SK-N-SH treated with all-trans-retinoic acid at 6 μM for 48 hours (cell line): ENCODE measurements around the gene DDN.

Experiments
- ARNTL ChIP-seq: fragments of 450-650 bp; formaldehyde crosslinking; IDR thresholded peaks from 2 replicates; pipeline ENCODE4 v1.5.0; 2020; ENCODE audit warnings: low read depth, mild to moderate bottlenecking, moderate library complexity, borderline replicate concordance
- BACH2 ChIP-seq: fragments of 250-450 bp; sonication (Bioruptor Pico); IDR thresholded peaks from 2 replicates; pipeline ENCODE4 v1.9.0; 2021; ENCODE audit warnings: mild to moderate bottlenecking, borderline replicate concordance
- ESRRG ChIP-seq: fragments of 250-450 bp; sonication (Bioruptor Pico); IDR thresholded peaks from 2 replicates; pipeline ENCODE4 v1.6.1; 2021; ENCODE audit warnings: mild to moderate bottlenecking
- OSR1 ChIP-seq: fragments of 250-450 bp; sonication (Bioruptor Pico); IDR thresholded peaks from 2 replicates; pipeline ENCODE4 v1.8.0; 2022; ENCODE audit warnings: moderate library complexity, mild to moderate bottlenecking, inconsistent platforms
- PATZ1 ChIP-seq: fragments of 250-450 bp; sonication (Bioruptor Pico); IDR thresholded peaks from 2 replicates; pipeline ENCODE4 v1.8.0; 2020; ENCODE audit warnings: mild to moderate bottlenecking, moderate library complexity, borderline replicate concordance
- SNAI2 ChIP-seq: fragments of 250-450 bp; sonication (Bioruptor Pico); IDR thresholded peaks from 2 replicates; pipeline ENCODE4 v1.5.0; 2020; ENCODE audit warnings: mild to moderate bottlenecking, moderate library complexity
- TCF4 ChIP-seq: fragments of 250-450 bp; sonication (Bioruptor Pico); IDR thresholded peaks from 2 replicates; pipeline ENCODE4 v1.8.0; 2021; ENCODE audit warnings: mild to moderate bottlenecking, moderate library complexity, borderline replicate concordance
- ZFP3 ChIP-seq: fragments of 250-450 bp; sonication (Bioruptor Pico); IDR thresholded peaks from 2 replicates; pipeline ENCODE4 v1.5.0; 2020; ENCODE audit warnings: mild to moderate bottlenecking, moderate library complexity
- ZFP30 ChIP-seq: fragments of 450-650 bp; formaldehyde crosslinking; IDR thresholded peaks from 2 replicates; pipeline ENCODE4 v1.5.0; 2022; ENCODE audit warnings: mild to moderate bottlenecking, moderate library complexity
- ZNF565 ChIP-seq: fragments of 450-650 bp; formaldehyde crosslinking; conservative IDR thresholded peaks from 2 replicates; pipeline ENCODE4 v1.5.0; 2020; ENCODE audit warnings: low read depth, mild to moderate bottlenecking, moderate library complexity
- TF ChIP-seq, protein P1 (sequence below): fragments of 250-450 bp; sonication (Bioruptor Pico); IDR thresholded peaks from 2 replicates; pipeline ENCODE4 v1.5.1; 2020; ENCODE audit warnings: low read depth, mild to moderate bottlenecking, moderate library complexity
- TF ChIP-seq, protein P2 (sequence below): fragments of 250-450 bp; sonication (Bioruptor Pico); IDR thresholded peaks from 2 replicates; pipeline ENCODE4 v1.5.1; 2021; ENCODE audit warnings: mild to moderate bottlenecking, moderate library complexity
- TF ChIP-seq, protein P3 (sequence below): fragments of 250-450 bp; sonication (Bioruptor Pico); IDR thresholded peaks from 2 replicates; pipeline ENCODE4 v1.8.0; 2021; ENCODE audit warnings: low read depth, mild to moderate bottlenecking, moderate library complexity, borderline replicate concordance

DNA sequence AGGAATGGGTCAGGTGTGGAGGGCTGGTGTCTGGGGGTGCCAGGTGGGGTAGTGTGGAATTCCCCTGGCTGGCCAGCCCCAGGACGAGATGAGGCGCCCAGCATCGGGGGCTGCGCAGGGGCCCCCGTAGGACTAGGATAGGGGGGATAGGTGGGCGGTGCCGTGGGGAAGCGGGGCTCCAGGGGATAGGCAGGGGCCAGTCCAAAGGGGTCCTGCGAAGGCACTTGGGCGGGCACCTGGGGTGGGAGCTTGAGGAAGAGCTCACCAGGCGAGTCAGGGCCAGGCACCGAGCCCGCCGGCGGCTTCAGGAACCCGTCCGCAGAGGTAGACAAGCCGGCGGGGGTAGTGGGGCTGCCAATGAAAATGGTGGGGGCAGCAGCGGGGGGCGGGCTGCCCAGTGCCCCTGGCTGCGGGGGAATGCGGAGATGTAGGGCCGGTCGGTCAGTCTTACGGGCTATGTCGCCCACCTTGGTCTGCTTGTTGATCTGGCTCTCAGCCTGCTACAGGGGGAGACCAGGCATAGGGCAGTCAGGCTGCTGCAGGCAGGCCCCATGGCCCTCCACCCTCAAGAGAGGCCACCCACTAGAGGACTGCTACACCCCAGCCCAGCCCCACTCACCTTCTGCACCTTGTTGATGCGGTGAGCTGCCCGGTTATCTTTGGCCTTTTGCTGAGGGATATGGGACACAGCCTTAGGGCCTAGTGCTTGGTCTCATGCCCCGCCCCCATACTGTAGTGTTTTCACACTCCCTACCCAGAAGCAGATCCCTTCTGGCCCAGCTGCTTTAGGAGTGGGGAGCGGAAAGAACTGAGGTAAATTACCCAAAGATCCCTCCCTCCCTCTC, 42.1 kb upstream of the DDN start:
- TF ChIP-seq, protein P1, sequence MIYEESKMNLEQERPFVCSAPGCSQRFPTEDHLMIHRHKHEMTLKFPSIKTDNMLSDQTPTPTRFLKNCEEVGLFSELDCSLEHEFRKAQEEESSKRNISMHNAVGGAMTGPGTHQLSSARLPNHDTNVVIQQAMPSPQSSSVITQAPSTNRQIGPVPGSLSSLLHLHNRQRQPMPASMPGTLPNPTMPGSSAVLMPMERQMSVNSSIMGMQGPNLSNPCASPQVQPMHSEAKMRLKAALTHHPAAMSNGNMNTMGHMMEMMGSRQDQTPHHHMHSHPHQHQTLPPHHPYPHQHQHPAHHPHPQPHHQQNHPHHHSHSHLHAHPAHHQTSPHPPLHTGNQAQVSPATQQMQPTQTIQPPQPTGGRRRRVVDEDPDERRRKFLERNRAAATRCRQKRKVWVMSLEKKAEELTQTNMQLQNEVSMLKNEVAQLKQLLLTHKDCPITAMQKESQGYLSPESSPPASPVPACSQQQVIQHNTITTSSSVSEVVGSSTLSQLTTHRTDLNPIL (CRISPR knock-in tag), result no peak
- TF ChIP-seq OSR1 (no peak), SNAI2 (CRISPR knock-in tag) (no peak), ZFP30 (no peak), PATZ1 (no peak), ZNF565 (CRISPR knock-in tag) (no peak), TCF4 (CRISPR knock-in tag) (no peak), BACH2 (CRISPR knock-in tag) (no peak), ESRRG (CRISPR knock-in tag) (no peak), ARNTL (CRISPR knock-in tag) (no peak), ZFP3 (no peak)
- TF ChIP-seq, protein P2, sequence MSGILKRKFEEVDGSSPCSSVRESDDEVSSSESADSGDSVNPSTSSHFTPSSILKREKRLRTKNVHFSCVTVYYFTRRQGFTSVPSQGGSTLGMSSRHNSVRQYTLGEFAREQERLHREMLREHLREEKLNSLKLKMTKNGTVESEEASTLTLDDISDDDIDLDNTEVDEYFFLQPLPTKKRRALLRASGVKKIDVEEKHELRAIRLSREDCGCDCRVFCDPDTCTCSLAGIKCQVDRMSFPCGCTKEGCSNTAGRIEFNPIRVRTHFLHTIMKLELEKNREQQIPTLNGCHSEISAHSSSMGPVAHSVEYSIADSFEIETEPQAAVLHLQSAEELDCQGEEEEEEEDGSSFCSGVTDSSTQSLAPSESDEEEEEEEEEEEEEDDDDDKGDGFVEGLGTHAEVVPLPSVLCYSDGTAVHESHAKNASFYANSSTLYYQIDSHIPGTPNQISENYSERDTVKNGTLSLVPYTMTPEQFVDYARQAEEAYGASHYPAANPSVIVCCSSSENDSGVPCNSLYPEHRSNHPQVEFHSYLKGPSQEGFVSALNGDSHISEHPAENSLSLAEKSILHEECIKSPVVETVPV (CRISPR knock-in tag), result no peak
- TF ChIP-seq, protein P3, sequence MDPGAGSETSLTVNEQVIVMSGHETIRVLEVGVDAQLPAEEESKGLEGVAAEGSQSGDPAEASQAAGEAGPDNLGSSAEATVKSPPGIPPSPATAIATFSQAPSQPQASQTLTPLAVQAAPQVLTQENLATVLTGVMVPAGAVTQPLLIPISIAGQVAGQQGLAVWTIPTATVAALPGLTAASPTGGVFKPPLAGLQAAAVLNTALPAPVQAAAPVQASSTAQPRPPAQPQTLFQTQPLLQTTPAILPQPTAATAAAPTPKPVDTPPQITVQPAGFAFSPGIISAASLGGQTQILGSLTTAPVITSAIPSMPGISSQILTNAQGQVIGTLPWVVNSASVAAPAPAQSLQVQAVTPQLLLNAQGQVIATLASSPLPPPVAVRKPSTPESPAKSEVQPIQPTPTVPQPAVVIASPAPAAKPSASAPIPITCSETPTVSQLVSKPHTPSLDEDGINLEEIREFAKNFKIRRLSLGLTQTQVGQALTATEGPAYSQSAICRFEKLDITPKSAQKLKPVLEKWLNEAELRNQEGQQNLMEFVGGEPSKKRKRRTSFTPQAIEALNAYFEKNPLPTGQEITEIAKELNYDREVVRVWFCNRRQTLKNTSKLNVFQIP (CRISPR knock-in tag), result no peak
